Suprapubic skin (tissue), 3 donors: ENCODE measurements around the gene NUDT9.

Experiments
- CTCF ChIP-seq, 2 donors: fragments of 200-600 bp in 1 of 2; fragments of 450-650 bp in 1 of 2; sonication (generic) in 1 of 2; IDR thresholded peaks; one replicate each; pipeline ENCODE4 v1.5.1; 2016 to 2019; ENCODE audit warnings: antibody characterized with exemption in 2 of 2, mild to moderate bottlenecking in 1 of 2, moderate library complexity in 1 of 2
- POLR2AphosphoS5 ChIP-seq, 3 donors: sonication (generic); formaldehyde crosslinking; IDR thresholded peaks; one replicate each; pipeline ENCODE4 v1.6.1; 2017; ENCODE audit warnings: antibody characterized with exemption in 3 of 3

- TF ChIP-seq POLR2AphosphoS5 (IDR thresholded peaks at IDR 0.05) (no peak), CTCF (IDR thresholded peaks at IDR 0.05) (no peak)
These were observed 47.0 kb downstream of the NUDT9 start for GRCh38 chr4:87469390-87469789.
